HepG2 (cell line): ENCODE results near the gene TRAF3. TPM values are rescaled to one million over a fixed set of nuclear protein-coding genes. Genes with fewer than 3 reads are reported as not detected.

Experiments used
- ATAC-seq: fragments of 200-7000 bp; cut with Tn5 transposase; 3 replicates; pipeline ENCODE4 v1.9.1; 2020; ENCODE audit warnings: mild to moderate bottlenecking, moderate library complexity
- BruUV-seq: library from RNA; stranded (reverse); fragments of 400-500 nt; replicated peaks from 2 replicates; lab custom pipeline; 2021; lab: Mats Ljungman, UMichigan
- CTCF ChIA-PET: fragments of 300-600 bp; formaldehyde crosslinking; extraction: SDS; loops from one replicate; lab custom pipeline; 2021; ENCODE audit warnings: low total read pairs, inconsistent platforms, low intra/inter-chr PET ratio; lab: Yijun Ruan, JAX
- POLR2A ChIA-PET: fragments of 350-600 bp; sonication (Branson Sonifier 250); formaldehyde crosslinking; loops from one replicate; lab custom pipeline; 2020; ENCODE audit warnings: antibody characterized with exemption, inconsistent platforms; lab: Yijun Ruan, JAX
- DNase-seq: peaks from one replicate; pipeline ENCODE4 v3.0.0-alpha.2; 2015; ENCODE audit warnings: low spot score
- FAIRE-seq: peaks from 3 replicates; lab custom pipeline; 2011; peaks lifted over from hg19 to GRCh38; lab: Jason Lieb, UNC
- H2AFZ ChIP-seq: one replicate; pipeline ENCODE4 v1.6.1; 2011; ENCODE audit warnings: low read length, inconsistent platforms
- H3K27ac ChIP-seq: fragments of 300-600 bp; 3 replicates; pipeline ENCODE4 v1.8.0; 2011; ENCODE audit warnings: mixed run types, mild to moderate bottlenecking, mixed read lengths, low read length, inconsistent platforms; ENCODE audit not compliant: insufficient read depth; ENCODE audit errors: extremely low read length
- H3K27me3 ChIP-seq, 2 experiments: fragments of 200-600 bp in 1 of 2; 2 replicates in 1 of 2; 3 replicates in 1 of 2; pipeline versions ENCODE4 v1.6.0 to v1.8.0; 2011; ENCODE audit warnings: low read length in 2 of 2, mild to moderate bottlenecking in 2 of 2, moderate library complexity in 2 of 2, inconsistent platforms in 1 of 2; ENCODE audit not compliant: insufficient read depth in 2 of 2, control insufficient read depth in 1 of 2
- H3K36me3 ChIP-seq, 2 experiments: fragments of 200-600 bp in 1 of 2; replicated peaks in 1 of 2; 2 replicates in 1 of 2; 3 replicates in 1 of 2; pipeline versions ENCODE4 v1.5.1 to v1.8.0; 2011; ENCODE audit warnings: low read length in 2 of 2, inconsistent platforms in 1 of 2; ENCODE audit not compliant: insufficient read depth in 2 of 2, control insufficient read depth in 1 of 2
- H3K4me1 ChIP-seq: 2 replicates; pipeline ENCODE4 v1.5.1; 2012; ENCODE audit warnings: low read length, inconsistent platforms; ENCODE audit not compliant: insufficient read depth
- H3K4me2 ChIP-seq: 2 replicates; pipeline ENCODE4 v1.6.0; 2011; ENCODE audit warnings: low read depth, low read length, inconsistent platforms
- H3K4me3 ChIP-seq, 3 experiments: fragments of 200-600 bp in 1 of 3; sonication (generic), shearing (Covaris generic) in 1 of 3; replicated peaks in 1 of 3; 2 replicates each; pipeline ENCODE4 v1.5.1; 2011 to 2016; ENCODE audit warnings: low read length in 3 of 3, inconsistent platforms in 2 of 3, low read depth in 2 of 3, mild to moderate bottlenecking in 2 of 3, control low read depth in 1 of 3, mixed read lengths in 1 of 3; ENCODE audit not compliant: insufficient read depth in 1 of 3
- H3K79me2 ChIP-seq: one replicate; pipeline ENCODE4 v1.6.1; 2011; ENCODE audit warnings: low read length, inconsistent platforms; ENCODE audit not compliant: insufficient read depth
- H3K9ac ChIP-seq: 2 replicates; pipeline ENCODE4 v1.6.0; 2011; ENCODE audit warnings: mild to moderate bottlenecking, low read depth, low read length, inconsistent platforms; ENCODE audit not compliant: insufficient read depth
- H3K9me3 ChIP-seq: 2 replicates; pipeline ENCODE4 v1.5.1; 2012; ENCODE audit warnings: mild to moderate bottlenecking, low read length
- H4K20me1 ChIP-seq: 2 replicates; pipeline ENCODE4 v1.6.0; 2011; ENCODE audit warnings: inconsistent platforms, mild to moderate bottlenecking, low read length, moderate library complexity; ENCODE audit not compliant: insufficient read depth
- IKZF5 ChIP-seq: IDR thresholded peaks from 2 replicates; pipeline ENCODE4 v1.6.1; 2018; ENCODE audit warnings: missing genetic modification reagents, mild to moderate bottlenecking, missing compliant biosample characterization
- MEIS2 ChIP-seq: sonication (generic); formaldehyde crosslinking; IDR thresholded peaks from 2 replicates; pipeline ENCODE4 v1.9.0; 2021; ENCODE audit warnings: mild to moderate bottlenecking, missing genetic modification reagents
- NFATC3 ChIP-seq: sonication (generic); formaldehyde crosslinking; IDR thresholded peaks from 2 replicates; pipeline ENCODE4 v1.5.1; 2020; ENCODE audit warnings: mild to moderate bottlenecking, missing genetic modification reagents
- SRSF4 ChIP-seq: fragments of 200-400 bp; formaldehyde crosslinking; IDR thresholded peaks from one replicate; pipeline ENCODE4 v1.6.1; 2018; ENCODE audit warnings: mild to moderate bottlenecking, low read depth, low read length, moderate library complexity; ENCODE audit not compliant: poor library complexity, severe bottlenecking
- TOPORS ChIP-seq: sonication (generic); formaldehyde crosslinking; IDR thresholded peaks from 2 replicates; pipeline ENCODE4 v1.8.0; 2023; ENCODE audit warnings: mild to moderate bottlenecking, missing genetic modification reagents
- ZBTB40 ChIP-seq, 2 experiments: fragments of 450-650 bp in 1 of 2; sonication (generic) in 1 of 2; formaldehyde crosslinking in 1 of 2; IDR thresholded peaks; 2 replicates each; pipeline versions ENCODE4 v1.6.1 to v1.8.0; 2016 to 2022; ENCODE audit warnings: antibody characterized with exemption in 1 of 2, mild to moderate bottlenecking in 1 of 2, missing genetic modification reagents in 1 of 2
- ZBTB7A ChIP-seq: sonication (generic); formaldehyde crosslinking; IDR thresholded peaks from 2 replicates; pipeline ENCODE4 v1.8.0; 2022; ENCODE audit warnings: mild to moderate bottlenecking, missing genetic modification reagents
- ZNF207 ChIP-seq: fragments of 450-650 bp; IDR thresholded peaks from 2 replicates; pipeline ENCODE4 v1.6.1; 2016; ENCODE audit warnings: antibody characterized with exemption, borderline replicate concordance
- ZNF484 ChIP-seq: sonication (generic); formaldehyde crosslinking; IDR thresholded peaks from 2 replicates; pipeline ENCODE4 v1.5.1; 2020; ENCODE audit warnings: mild to moderate bottlenecking, low read depth, missing genetic modification reagents, borderline replicate concordance
- ZNF556 ChIP-seq: sonication (generic); formaldehyde crosslinking; IDR thresholded peaks from 2 replicates; pipeline ENCODE4 v1.4.0; 2020; ENCODE audit warnings: mild to moderate bottlenecking, missing genetic modification reagents, borderline replicate concordance
- WGBS: methylation state at CpG from one replicate; pipeline ENCODE4 v1.1.6; 2017; ENCODE audit warnings: low lambda C conversion rate; 5-methylcytosine and 5-hydroxymethylcytosine counted together
- in situ Hi-C: cut with HindIII; loops from 2 replicates; pipeline ENCODE4 v1.10.0; 2017; ENCODE audit warnings: low pct_unique_long_range_greater_than_20kb; ENCODE audit not compliant: extremely low pct_ligation_motif_present
- intact Hi-C: fragments of 100-400 bp; cut with micrococcal nuclease; formaldehyde crosslinking; loops from one replicate; pipeline ENCODE4 v1.10.0; 2022; ENCODE audit not compliant: unreplicated experiment
- polyA plus RNA-seq, 8 experiments: library from polyadenylated mRNA; depleted of rRNA in 3 of 8; stranded (reverse) in 7 of 8; unstranded in 1 of 8; fragments of >200 nt; fragmentation: Illumina TruSeq in 4 of 8; extraction: Trizol in 4 of 8; gene quantifications; 2 replicates each; pipeline versions ENCODE4 v1.2.1 to v1.2.3, GENCODE V29; 2011 to 2016; ENCODE audit warnings: low read depth in 4 of 8, missing spikeins in 1 of 8, mixed read lengths in 1 of 8; ENCODE audit not compliant: insufficient read depth in 1 of 8
- total RNA-seq, 5 experiments: library from RNA; depleted of rRNA; stranded (reverse); fragments of >200 nt; fragmentation: Illumina TruSeq; extraction: Trizol; gene quantifications; 2 replicates each; pipeline ENCODE4 v1.2.3, GENCODE V29; 2016; ENCODE audit warnings: low read depth in 1 of 5

The TRAF3 gene
- total and polyA plus RNA-seq, 2 of the 13 experiments (the other 11 are each of a cell fraction or from before 2014, with no cell fraction given): 6.9 to 12.2 TPM

GRCh38 chr14:102789349-102789748 is 12.1 kb downstream of the TRAF3 start:
- TF ChIP-seq SRSF4 (no peak), IKZF5 (CRISPR knock-in tag) (no peak), MEIS2 (CRISPR knock-in tag) (no peak), ZBTB40 (IDR thresholded peaks at IDR 0.05) (no peak), ZBTB40 (CRISPR knock-in tag; IDR thresholded peaks at IDR 0.05) (no peak), TOPORS (CRISPR knock-in tag) (no peak), ZNF484 (CRISPR knock-in tag) (no peak), ZNF556 (CRISPR knock-in tag) (no peak), ZNF207 (no peak), NFATC3 (CRISPR knock-in tag) (no peak), ZBTB7A (CRISPR knock-in tag) (no peak)
- ChIA-PET POLR2A (no interaction called here), CTCF (no interaction called here)
- Histone ChIP-seq H3K4me3 (no peak overlapping the region), H3K4me1 (peaks cover 8% of the 10 kb centered on the region), H3K9me3 (peaks cover 8% of the 10 kb centered on the region; the same call in 1 of the 2 replicates), H3K4me2 (no peak overlapping the region), H3K27ac (no peak overlapping the region), H4K20me1 (0 out of 2 replicates have a peak, but pooled peaks cover 4% of the 10 kb centered on the region), H3K79me2 (peaks cover 34% of the 10 kb centered on the region), H3K27me3 (no peaks in the 10 kb centered on the region), H3K36me3 (no peaks in the 10 kb centered on the region), H3K9ac (no peak overlapping the region), H2AFZ (no peak overlapping the region)
- no peak for FAIRE-seq
- intact Hi-C loops: no loop called here
- DNase-seq: no peak
- 100% methylated on average over 5 of the region's 5 CpGs for WGBS
- no TSS peak for BruUV-seq
- ATAC-seq: no peak
- in situ Hi-C loops: no loop called here
